ENCODE measurements around the gene DDX11.
"Not testable (repeated sequence)": the region's sequence is repeated elsewhere in the genome, so short reads cannot be mapped to it uniquely, and the experiment has no call there.

Gene DDX11

GRCh38 chr12:31127209-31127848, 53.7 kb downstream of the DDX11 start:
- not testable (repeated sequence) for DNase-seq

DNA sequence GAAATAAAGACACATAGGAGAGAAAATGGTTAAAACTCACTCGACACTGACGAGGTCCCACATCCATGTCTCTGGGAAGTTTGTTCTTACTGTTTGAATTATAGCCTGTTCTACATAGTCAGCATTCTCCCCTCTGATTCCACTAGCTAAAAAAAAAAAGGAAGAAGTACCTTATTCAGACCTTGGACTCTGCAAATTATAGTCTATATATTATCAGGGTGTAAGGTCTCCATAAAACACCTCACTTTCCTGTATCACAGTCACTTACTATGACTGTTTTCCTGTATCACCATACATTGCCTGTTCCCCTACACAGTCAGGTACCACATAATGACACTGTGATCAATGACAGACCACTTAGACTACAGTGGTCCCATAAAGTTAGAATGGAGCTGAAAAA, 62.9 kb downstream of the DDX11 start:
- not testable (repeated sequence) for DNase-seq

- DNase-seq, result not testable (repeated sequence)
Observed at GRCh38 chr12:31144768-31145167, 71.1 kb downstream of the DDX11 start.

DNA sequence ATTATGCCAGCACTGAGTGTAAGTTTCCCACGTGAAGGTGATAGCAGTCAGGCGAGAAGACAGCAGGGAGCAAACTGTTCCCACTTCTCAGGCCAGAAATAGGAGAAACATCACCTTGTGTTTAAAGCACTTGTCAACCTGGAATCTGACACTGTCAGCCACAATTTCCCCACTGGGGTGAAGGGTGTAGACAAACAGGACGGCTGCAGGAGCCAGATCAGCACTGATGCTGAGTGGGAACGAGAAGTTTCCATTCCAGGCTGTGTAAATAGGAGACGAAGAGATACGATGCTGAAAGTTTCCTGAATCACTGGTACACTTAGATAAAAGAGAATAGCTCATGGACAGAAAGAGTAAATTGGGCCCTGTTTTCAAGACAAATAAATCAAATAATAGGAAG, 71.6 kb downstream of the DDX11 start:
- DNase-seq, result not testable (repeated sequence)

- DNase-seq, result not testable (repeated sequence)
Observed at GRCh38 chr12:31147415-31147814, 73.8 kb downstream of the DDX11 start.

- DNase-seq, result not testable (repeated sequence)
Observed at GRCh38 chr12:31150766-31151165, 77.1 kb downstream of the DDX11 start.
